H1 (cell line): ENCODE measurements around the gene CACNA2D1. TPM values are rescaled to one million over a fixed set of nuclear protein-coding genes. Genes with fewer than 3 reads are reported as not detected.

ENCODE experiments used
- CTCF ChIA-PET: fragments of 300-600 bp; sonication (Branson Sonifier 250); formaldehyde crosslinking; loops from one replicate; lab custom pipeline; 2021; ENCODE audit not compliant: partially characterized antibody; lab: Charles Lee
- POLR2A ChIA-PET: fragments of 300-600 bp; sonication (Branson Sonifier 250); formaldehyde crosslinking; loops from one replicate; lab custom pipeline; 2021; ENCODE audit warnings: inconsistent platforms; ENCODE audit not compliant: partially characterized antibody; lab: Charles Lee
- DNase-seq, 2 experiments: peaks; one replicate each; pipeline versions ENCODE4 v3.0.0 to v3.0.0-alpha.2; 2010 to 2022; ENCODE audit warnings: low spot score in 2 of 2, low read depth in 1 of 2, mixed read lengths in 1 of 2
- FAIRE-seq: peaks from 2 replicates; lab custom pipeline; 2011; peaks lifted over from hg19 to GRCh38; lab: Jason Lieb, UNC
- H2AFZ ChIP-seq: 2 replicates; pipeline ENCODE4 v1.8.1; 2012; ENCODE audit warnings: low read length, inconsistent platforms
- H2AK5ac ChIP-seq: 2 replicates; pipeline ENCODE4 v1.6.1; 2013; ENCODE audit warnings: low read depth, low read length
- H2BK120ac ChIP-seq: replicated peaks from 2 replicates; pipeline ENCODE3; 2013; ENCODE audit warnings: low read depth, low read length, inconsistent platforms
- H2BK12ac ChIP-seq: 2 replicates; pipeline ENCODE4 v1.6.1; 2013; ENCODE audit warnings: low read depth, low read length
- H2BK15ac ChIP-seq: 2 replicates; pipeline ENCODE4 v1.6.1; 2013; ENCODE audit warnings: low read length
- H2BK20ac ChIP-seq: 2 replicates; pipeline ENCODE4 v1.6.1; 2013; ENCODE audit warnings: low read length
- H2BK5ac ChIP-seq: 2 replicates; pipeline ENCODE4 v1.6.1; 2013; ENCODE audit warnings: low read depth, low read length
- H3K14ac ChIP-seq: 2 replicates; pipeline ENCODE4 v1.6.1; 2013; ENCODE audit warnings: inconsistent platforms; ENCODE audit not compliant: insufficient read length
- H3K18ac ChIP-seq: 2 replicates; pipeline ENCODE4 v1.6.1; 2013; ENCODE audit warnings: low read length; ENCODE audit errors: extremely low read depth
- H3K23ac ChIP-seq: 2 replicates; pipeline ENCODE4 v1.6.1; 2013; ENCODE audit warnings: inconsistent platforms; ENCODE audit not compliant: insufficient read length
- H3K23me2 ChIP-seq: 2 replicates; pipeline ENCODE4 v1.6.1; 2013; ENCODE audit warnings: low read depth, low read length
- H3K27ac ChIP-seq: 2 replicates; pipeline ENCODE4 v1.6.1; 2011; ENCODE audit warnings: low read depth, low read length, inconsistent platforms
- H3K27me3 ChIP-seq, 4 experiments: replicated peaks in 1 of 4; 1 replicate in 1 of 4; 2 replicates in 3 of 4; pipeline versions ENCODE4 v1.6.1 to v1.8.1; 2011 to 2013; ENCODE audit warnings: low read length in 3 of 4, mild to moderate bottlenecking in 3 of 4, inconsistent platforms in 2 of 4, mixed read lengths in 2 of 4, moderate library complexity in 1 of 4; ENCODE audit not compliant: control insufficient read depth in 3 of 4, insufficient read depth in 3 of 4; ENCODE audit errors: extremely low read depth in 1 of 4
- H3K36me3 ChIP-seq, 4 experiments: 2 replicates each; pipeline versions ENCODE4 v1.6.1 to v1.8.1; 2011 to 2013; ENCODE audit warnings: mild to moderate bottlenecking in 4 of 4, low read length in 3 of 4, moderate library complexity in 2 of 4, control low read depth in 1 of 4, inconsistent platforms in 1 of 4; ENCODE audit not compliant: insufficient read depth in 4 of 4, control insufficient read depth in 2 of 4
- H3K4ac ChIP-seq: replicated peaks from 2 replicates; pipeline ENCODE3; 2013; ENCODE audit warnings: low read length, low read depth, mixed read lengths, inconsistent platforms; ENCODE audit not compliant: insufficient read length
- H3K4me1 ChIP-seq, 4 experiments: replicated peaks in 1 of 4; 1 replicate in 1 of 4; 2 replicates in 3 of 4; pipeline versions ENCODE4 v1.6.1 to v1.8.1; 2011 to 2013; ENCODE audit warnings: low read length in 3 of 4, inconsistent platforms in 2 of 4, mixed read lengths in 1 of 4; ENCODE audit not compliant: insufficient read depth in 4 of 4, control insufficient read depth in 3 of 4
- H3K4me2 ChIP-seq, 2 experiments: 2 replicates each; pipeline versions ENCODE4 v1.6.1 to v1.8.1; 2011 to 2013; ENCODE audit warnings: low read depth in 2 of 2, low read length in 2 of 2, control low read depth in 1 of 2, inconsistent platforms in 1 of 2, mild to moderate bottlenecking in 1 of 2; ENCODE audit not compliant: insufficient read depth in 1 of 2
- H3K4me3 ChIP-seq, 4 experiments: fragments of 200-600, 300-600 bp in 1 of 4; sonication (generic), shearing (Covaris generic), sonication (Bioruptor Twin) in 1 of 4; 2 replicates each; pipeline versions ENCODE4 v1.5.1 to v1.8.1; 2011 to 2016; ENCODE audit warnings: low read length in 4 of 4, low read depth in 3 of 4, control low read depth in 2 of 4, inconsistent platforms in 2 of 4, mild to moderate bottlenecking in 2 of 4, mixed read lengths in 1 of 4, moderate library complexity in 1 of 4; ENCODE audit not compliant: insufficient read depth in 2 of 4; ENCODE audit errors: extremely low read depth in 1 of 4
- H3K56ac ChIP-seq: replicated peaks from 2 replicates; pipeline ENCODE3; 2013; ENCODE audit warnings: low read depth, mild to moderate bottlenecking, mixed read lengths, low read length, inconsistent platforms; ENCODE audit not compliant: insufficient read length
- H3K79me1 ChIP-seq: 2 replicates; pipeline ENCODE4 v1.6.1; 2013; ENCODE audit warnings: low read depth, low read length, control low read depth
- H3K79me2 ChIP-seq, 2 experiments: 2 replicates each; pipeline versions ENCODE4 v1.6.1 to v1.8.1; 2012 to 2013; ENCODE audit warnings: low read length in 2 of 2, mild to moderate bottlenecking in 2 of 2, inconsistent platforms in 1 of 2; ENCODE audit not compliant: insufficient read depth in 2 of 2, control insufficient read depth in 1 of 2
- H3K9ac ChIP-seq, 4 experiments: replicated peaks in 1 of 4; 1 replicate in 1 of 4; 2 replicates in 3 of 4; pipeline versions ENCODE4 v1.6.1 to v1.8.1; 2011 to 2013; ENCODE audit warnings: low read depth in 3 of 4, low read length in 3 of 4, control low read depth in 2 of 4, mild to moderate bottlenecking in 2 of 4, moderate library complexity in 2 of 4, inconsistent platforms in 1 of 4; ENCODE audit errors: extremely low read depth in 1 of 4
- H3K9me3 ChIP-seq, 2 experiments: 2 replicates each; pipeline versions ENCODE4 v1.6.1 to v1.8.1; 2012 to 2013; ENCODE audit warnings: mild to moderate bottlenecking in 2 of 2, moderate library complexity in 2 of 2, control low read depth in 1 of 2, inconsistent platforms in 1 of 2, low read depth in 1 of 2, low read length in 1 of 2, mixed read lengths in 1 of 2; ENCODE audit not compliant: insufficient read depth in 2 of 2
- H4K20me1 ChIP-seq, 2 experiments: replicated peaks in 1 of 2; 2 replicates each; pipeline versions ENCODE3 to v1.8.1; 2011 to 2013; ENCODE audit warnings: inconsistent platforms in 2 of 2, low read length in 2 of 2, mild to moderate bottlenecking in 1 of 2; ENCODE audit not compliant: insufficient read depth in 2 of 2, control insufficient read depth in 1 of 2
- H4K5ac ChIP-seq: 2 replicates; pipeline ENCODE4 v1.6.1; 2013; ENCODE audit warnings: low read length, low read depth, mixed read lengths, inconsistent platforms; ENCODE audit not compliant: insufficient read length
- H4K8ac ChIP-seq: 2 replicates; pipeline ENCODE4 v1.8.0; 2013; ENCODE audit warnings: mild to moderate bottlenecking, moderate library complexity, low read length, inconsistent platforms; ENCODE audit not compliant: insufficient read depth; ENCODE audit errors: extremely low read depth
- H4K91ac ChIP-seq: replicated peaks from 2 replicates; pipeline ENCODE3; 2013; ENCODE audit warnings: low read length, mixed read lengths, inconsistent platforms; ENCODE audit not compliant: insufficient read length
- ATF3 ChIP-seq: IDR thresholded peaks from 2 replicates; pipeline ENCODE4 v1.6.1; 2011; ENCODE audit warnings: low read depth, mild to moderate bottlenecking, low read length; ENCODE audit not compliant: insufficient read depth
- EGR1 ChIP-seq: IDR thresholded peaks from 2 replicates; pipeline ENCODE4 v1.6.1; 2011; ENCODE audit warnings: low read depth, low read length, borderline replicate concordance
- NANOG ChIP-seq: IDR thresholded peaks from 2 replicates; pipeline ENCODE4 v1.6.1; 2011; ENCODE audit warnings: low read length, low read depth, mild to moderate bottlenecking, inconsistent platforms; ENCODE audit not compliant: insufficient read depth, poor library complexity, severe bottlenecking
- YY1 ChIP-seq: IDR thresholded peaks from 2 replicates; pipeline ENCODE4 v1.6.1; 2011; ENCODE audit warnings: low read depth, mild to moderate bottlenecking, low read length
- WGBS, 2 experiments: shearing (Covaris generic) in 1 of 2; methylation state at CpG; one replicate each; pipeline versions ENCODE4 v1.1.6 to v1.1.7; 2013 to 2015; ENCODE audit warnings: low lambda C conversion rate in 2 of 2, mixed read lengths in 2 of 2, inconsistent platforms in 1 of 2, low coverage in 1 of 2, missing lambda C conversion rate in 1 of 2; ENCODE audit not compliant: insufficient replicate concordance in 2 of 2, insufficient coverage in 1 of 2, insufficient read length in 1 of 2; ENCODE audit errors: extremely low coverage in 1 of 2, missing lambda C conversion rate in 1 of 2; 5-methylcytosine and 5-hydroxymethylcytosine counted together
- polyA plus RNA-seq, 7 experiments: library from polyadenylated mRNA; depleted of rRNA in 3 of 7; stranded (reverse) in 5 of 7; unstranded in 2 of 7; fragments of >200 nt in 5 of 7; fragments of 200-250 nt in 2 of 7; gene quantifications; 1 replicate in 5 of 7; 2 replicates in 1 of 7; 4 replicates in 1 of 7; pipeline versions ENCODE4 v1.2.1 to v1.2.3, GENCODE V29; 2011 to 2013; ENCODE audit warnings: missing spikeins in 2 of 7, mixed read lengths in 2 of 7
- total RNA-seq: library from RNA; stranded (reverse); fragmentation: NEBNext Ultra II Directional; extraction: Animal tissue kit (Norgen Biotek cat#: 25700); gene quantifications from 2 replicates; pipeline ENCODE4 v1.2.1, GENCODE V29; 2021

CACNA2D1 gene
- total and polyA plus RNA-seq, 2 of the 8 experiments (the other 6 are each of a cell fraction or from before 2014, with no cell fraction given): 4.3 to 27.3 TPM

- Histone ChIP-seq H2AK5ac (no peak overlapping the region), H3K9ac (no peak overlapping the region), H3K27ac (no peak overlapping the region), H3K23me2 (no peaks in the 10 kb centered on the region), H3K36me3 (no peaks in the 10 kb centered on the region), H2BK12ac (no peak overlapping the region), H4K8ac (no peak overlapping the region), H3K23ac (no peak overlapping the region), H3K9me3 (no peaks in the 10 kb centered on the region), H3K4me1 (peaks cover 0 to under 1% (median under 1%) of the 10 kb centered on the region in 4 experiments; a peak in 1 of 7 replicates), H4K5ac (no peak overlapping the region), H3K18ac (no peak overlapping the region), H4K91ac (no peak overlapping the region), H4K20me1 (no peaks in the 10 kb centered on the region), H2BK20ac (no peak overlapping the region), H2AFZ (no peak overlapping the region), H2BK120ac (no peak overlapping the region), H3K56ac (no peak overlapping the region), H3K27me3 (no peaks in the 10 kb centered on the region), H2BK5ac (no peak overlapping the region), H2BK15ac (no peak overlapping the region), H3K79me1 (no peaks in the 10 kb centered on the region), H3K14ac (no peak overlapping the region), H3K79me2 (no peaks in the 10 kb centered on the region), H3K4ac (no peak overlapping the region), H3K4me3 (no peak overlapping the region), H3K4me2 (no peak overlapping the region)
- no peak for DNase-seq
- TF ChIP-seq EGR1 (no peak), NANOG (no peak), YY1 (no peak), ATF3 (no peak)
- CTCF ChIA-PET: interaction anchor here (0.6 to 1.6 kb wide), 2 partner anchors 439 to 444 kb away, joined by 3 to 4 read pairs; no protein-coding TSS in a partner anchor
- FAIRE-seq: no peak
- WGBS, 2 experiments: 87% methylated on average over 2 of the region's 2 CpGs; no CpG with 5 or more reads in 1 of the 2 experiments
- POLR2A ChIA-PET: no interaction called here
Observed at GRCh38 chr7:81944058-81944457, 499.5 kb downstream of the CACNA2D1 start.
